Endothelial cell of umbilical vein (primary cell): Measurements from ENCODE around the gene GPR108. TPM values are rescaled to one million over a fixed set of nuclear protein-coding genes. Genes with fewer than 3 reads are reported as not detected.

Source experiments
- BruUV-seq: library from RNA; stranded (reverse); fragments of 400-500 nt; replicated peaks from 2 replicates; lab custom pipeline; 2021; lab: Mats Ljungman, UMichigan
- CTCF ChIA-PET: fragments of 300-600, 350-600 bp; sonication (Branson Sonifier 250); formaldehyde crosslinking; loops from one replicate; lab custom pipeline; 2021; ENCODE audit warnings: antibody characterized with exemption, inconsistent platforms; lab: Charles Lee
- POLR2A ChIA-PET: fragments of 300-600, 350-600 bp; sonication (Branson Sonifier 250); formaldehyde crosslinking; loops from one replicate; lab custom pipeline; 2021; ENCODE audit warnings: antibody characterized with exemption, inconsistent platforms; lab: Charles Lee
- DNase-seq: peaks from one replicate; pipeline ENCODE4 v3.0.0-alpha.2; 2011; ENCODE audit warnings: low read depth, low spot score
- FAIRE-seq: peaks from 2 replicates; lab custom pipeline; 2011; peaks lifted over from hg19 to GRCh38; lab: Jason Lieb, UNC
- H2AFZ ChIP-seq: 2 replicates; pipeline ENCODE4 v1.6.0; 2012; ENCODE audit warnings: low read depth, low read length, control low read depth, inconsistent platforms
- H3K27ac ChIP-seq: 2 replicates; pipeline ENCODE4 v1.5.1; 2011; ENCODE audit warnings: low read depth, mild to moderate bottlenecking, control low read depth, low read length, moderate library complexity; ENCODE audit not compliant: insufficient read depth
- H3K27me3 ChIP-seq, 2 experiments: 2 replicates each; pipeline versions ENCODE4 v1.6.0 to v1.6.1; 2011; ENCODE audit warnings: low read length in 2 of 2, mixed read lengths in 1 of 2; ENCODE audit not compliant: control insufficient read depth in 2 of 2, insufficient read depth in 2 of 2
- H3K36me3 ChIP-seq, 2 experiments: 2 replicates in 1 of 2; 3 replicates in 1 of 2; pipeline ENCODE4 v1.5.1; 2011; ENCODE audit warnings: low read length in 2 of 2, mild to moderate bottlenecking in 1 of 2, moderate library complexity in 1 of 2; ENCODE audit not compliant: control insufficient read depth in 2 of 2, insufficient read depth in 2 of 2; ENCODE audit errors: extremely low read depth in 1 of 2
- H3K4me1 ChIP-seq: 3 replicates; pipeline ENCODE4 v1.5.1; 2011; ENCODE audit warnings: mild to moderate bottlenecking, low read length; ENCODE audit not compliant: control insufficient read depth, insufficient read depth; ENCODE audit errors: extremely low read depth
- H3K4me2 ChIP-seq: 2 replicates; pipeline ENCODE4 v1.6.1; 2011; ENCODE audit warnings: low read length, control low read depth, mixed read lengths; ENCODE audit not compliant: insufficient read depth
- H3K4me3 ChIP-seq, 3 experiments: fragments of 200-600 bp in 1 of 3; sonication (generic), shearing (Covaris generic) in 1 of 3; replicated peaks in 1 of 3; 2 replicates each; pipeline ENCODE4 v1.5.1; 2011 to 2016; ENCODE audit warnings: control low read depth in 3 of 3, low read length in 3 of 3, mild to moderate bottlenecking in 2 of 3, inconsistent platforms in 1 of 3, low read depth in 1 of 3, moderate library complexity in 1 of 3; ENCODE audit not compliant: insufficient read depth in 1 of 3
- H3K79me2 ChIP-seq: 2 replicates; pipeline ENCODE4 v1.6.0; 2012; ENCODE audit warnings: low read length, inconsistent platforms; ENCODE audit not compliant: control insufficient read depth, insufficient read depth
- H3K9ac ChIP-seq: replicated peaks from 2 replicates; pipeline ENCODE3; 2011; ENCODE audit warnings: low read length, control low read depth; ENCODE audit not compliant: insufficient read depth; ENCODE audit errors: extremely low read depth
- H3K9me1 ChIP-seq: replicated peaks from 3 replicates; pipeline ENCODE4 v1.6.0; 2011; ENCODE audit warnings: mild to moderate bottlenecking, low read length; ENCODE audit not compliant: control insufficient read depth, insufficient read depth; ENCODE audit errors: extremely low read depth
- H3K9me3 ChIP-seq: replicated peaks from 2 replicates; pipeline ENCODE4 v1.5.1; 2012; ENCODE audit warnings: low read length, inconsistent platforms; ENCODE audit not compliant: control insufficient read depth, insufficient read depth
- H4K20me1 ChIP-seq: replicated peaks from 2 replicates; pipeline ENCODE3; 2011; ENCODE audit warnings: mild to moderate bottlenecking, low read length; ENCODE audit not compliant: control insufficient read depth, insufficient read depth; ENCODE audit errors: extremely low read depth
- EZH2 ChIP-seq: IDR thresholded peaks from 2 replicates; pipeline ENCODE4 v1.6.1; 2012; ENCODE audit warnings: borderline replicate concordance, low read depth, mild to moderate bottlenecking, moderate library complexity, low read length, inconsistent platforms; ENCODE audit not compliant: severe bottlenecking
- FOS ChIP-seq: IDR thresholded peaks from 2 replicates; pipeline ENCODE4 v1.6.1; 2011; ENCODE audit warnings: mild to moderate bottlenecking, low read length, moderate library complexity, borderline replicate concordance; ENCODE audit not compliant: insufficient read depth
- GATA2 ChIP-seq: IDR thresholded peaks from 2 replicates; pipeline ENCODE4 v1.7.0; 2011; ENCODE audit warnings: low read depth, mild to moderate bottlenecking, moderate library complexity, mixed read lengths, low read length; ENCODE audit not compliant: insufficient read length, insufficient read depth
- JUN ChIP-seq: IDR thresholded peaks from 2 replicates; pipeline ENCODE4 v1.6.1; 2011; ENCODE audit warnings: borderline replicate concordance, low read depth; ENCODE audit not compliant: insufficient read length, insufficient read depth
- MAX ChIP-seq: IDR thresholded peaks from 2 replicates; pipeline ENCODE4 v1.6.1; 2011; ENCODE audit not compliant: insufficient read depth, insufficient read length
- MYC ChIP-seq: IDR thresholded peaks from one replicate; pipeline ENCODE4 v1.6.1; 2011; ENCODE audit warnings: mild to moderate bottlenecking, low read depth, low read length
- POLR2A ChIP-seq: IDR thresholded peaks from 2 replicates; pipeline ENCODE4 v1.6.1; 2012; ENCODE audit warnings: low read depth, mild to moderate bottlenecking, control low read depth, low read length
- POLR2AphosphoS5 ChIP-seq: IDR thresholded peaks from 2 replicates; pipeline ENCODE4 v1.6.1; 2012; ENCODE audit warnings: low read depth, mild to moderate bottlenecking, control low read depth, low read length, moderate library complexity; ENCODE audit not compliant: insufficient read depth
- dilution Hi-C: fragments of 300-500 bp; cut with MboI; formaldehyde crosslinking; loops from one replicate; pipeline ENCODE4 v1.15.0; 2019; ENCODE audit warnings: low sequenced_read_pairs; ENCODE audit not compliant: extremely low pct_ligation_motif_present
- intact Hi-C: fragments of 100-400 bp; cut with micrococcal nuclease; formaldehyde crosslinking; loops from one replicate; pipeline ENCODE4 v1.10.0; 2022
- polyA plus RNA-seq, 4 experiments: library from polyadenylated mRNA; depleted of rRNA in 3 of 4; stranded (reverse) in 3 of 4; unstranded in 1 of 4; fragments of >200 nt; gene quantifications; 2 replicates each; pipeline versions ENCODE4 v1.2.1 to v1.2.3, GENCODE V29; 2011 to 2012; ENCODE audit warnings: missing spikeins in 1 of 4
- total RNA-seq: library from RNA; stranded (reverse); gene quantifications from 2 replicates; pipeline ENCODE4 v1.2.3, GENCODE V29; 2021
- TF ChIP-seq, protein P1 (sequence below), 2 donors: IDR thresholded peaks; 1 replicate in 1 of 2; 2 replicates in 1 of 2; pipeline ENCODE4 v1.5.1; 2011; ENCODE audit warnings: low read length in 2 of 2, mild to moderate bottlenecking in 2 of 2, moderate library complexity in 2 of 2, control low read depth in 1 of 2, inconsistent platforms in 1 of 2, low read depth in 1 of 2; ENCODE audit not compliant: insufficient read depth in 1 of 2; ENCODE audit errors: extremely low read depth in 1 of 2

The GPR108 gene
- total and polyA plus RNA-seq, 2 donors (not counting 3 experiments of a cell fraction or from before 2014, with no cell fraction given), result 68.5 to 80.2 TPM

DNA sequence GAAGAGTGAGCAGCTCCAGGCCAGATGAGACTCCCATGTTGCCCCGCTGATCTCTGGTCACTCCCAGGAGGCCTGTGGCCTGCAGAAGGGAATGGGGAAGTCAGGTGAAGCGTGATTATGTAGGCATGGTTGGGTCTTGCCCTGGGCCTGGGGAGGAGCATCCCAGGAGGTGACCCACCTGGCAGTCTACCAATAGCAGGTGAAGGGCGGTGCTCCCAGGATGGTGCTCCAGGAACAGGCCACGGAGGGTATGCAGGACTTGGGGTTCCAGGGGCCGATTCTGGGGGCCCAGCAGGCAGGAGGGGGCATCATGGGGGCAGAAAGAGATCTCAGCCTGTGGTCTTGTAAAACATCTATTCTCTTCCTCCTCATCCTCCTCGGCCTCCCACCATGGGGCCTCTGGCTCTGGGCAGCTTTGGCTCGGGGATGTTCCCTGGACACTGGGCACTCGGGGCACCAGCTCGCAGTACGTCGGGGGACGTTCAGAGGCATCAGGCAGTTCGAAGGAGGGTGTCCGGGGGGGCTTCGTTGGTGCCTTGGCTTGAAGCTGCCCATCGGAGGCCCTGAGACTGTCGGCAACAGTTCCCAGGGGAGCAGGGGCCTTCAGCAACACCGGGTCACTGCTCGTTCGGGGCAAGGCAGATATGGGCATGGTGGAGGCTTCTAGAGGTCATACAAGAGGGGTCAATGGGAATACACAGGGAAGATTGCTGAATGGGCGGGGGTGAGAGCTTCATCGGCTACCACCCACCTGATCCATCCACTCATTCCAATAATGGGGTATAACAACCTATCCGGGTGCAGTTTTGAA lies 17.5 kb upstream of the GPR108 start:
- Histone ChIP-seq H3K27me3 (no peaks in the 10 kb centered on the region), H3K4me2 (no peak overlapping the region), H3K9ac (no peak overlapping the region), H3K4me3 (no peak overlapping the region), H3K9me3 (no peaks in the 10 kb centered on the region), H4K20me1 (no peaks in the 10 kb centered on the region), H2AFZ (no peak overlapping the region), H3K27ac (no peak overlapping the region), H3K79me2 (no peaks in the 10 kb centered on the region), H3K9me1 (no peaks in the 10 kb centered on the region), H3K4me1 (peaks cover 8% of the 10 kb centered on the region), H3K36me3 (peaks cover 0 to 8% of the 10 kb centered on the region in 2 experiments)
- no peak for DNase-seq
- intact Hi-C loops, result no loop called here
- CTCF ChIA-PET, result interaction anchor here (0.6 kb wide), 1 partner anchor 109 kb away, joined by 3 read pairs; no protein-coding TSS in a partner anchor
- dilution Hi-C loops, result no loop called here
- TF ChIP-seq MAX, result no peak
- TF ChIP-seq MYC, result no peak
- no peak for TF ChIP-seq POLR2A
- no peak for TF ChIP-seq POLR2AphosphoS5
- no peak for TF ChIP-seq EZH2
- no peak for TF ChIP-seq JUN
- POLR2A ChIA-PET, result no interaction called here
- no peak for FAIRE-seq
- no TSS peak for BruUV-seq

- Histone ChIP-seq H4K20me1 (no peaks in the 10 kb centered on the region), H3K27me3 (no peaks in the 10 kb centered on the region), H2AFZ (no peak overlapping the region), H3K27ac (no peak overlapping the region), H3K4me3 (no peak overlapping the region), H3K4me2 (no peak overlapping the region), H3K9me1 (no peaks in the 10 kb centered on the region), H3K9ac (no peak overlapping the region), H3K4me1 (peaks cover 8% of the 10 kb centered on the region), H3K36me3 (peaks cover 3 to 8% of the 10 kb centered on the region in 2 experiments), H3K79me2 (no peaks in the 10 kb centered on the region), H3K9me3 (no peaks in the 10 kb centered on the region)
- TF ChIP-seq JUN (no peak), GATA2 (no peak), POLR2A (no peak), MYC (no peak), FOS (no peak), POLR2AphosphoS5 (no peak), MAX (no peak), EZH2 (no peak)
- TF ChIP-seq, protein P1, sequence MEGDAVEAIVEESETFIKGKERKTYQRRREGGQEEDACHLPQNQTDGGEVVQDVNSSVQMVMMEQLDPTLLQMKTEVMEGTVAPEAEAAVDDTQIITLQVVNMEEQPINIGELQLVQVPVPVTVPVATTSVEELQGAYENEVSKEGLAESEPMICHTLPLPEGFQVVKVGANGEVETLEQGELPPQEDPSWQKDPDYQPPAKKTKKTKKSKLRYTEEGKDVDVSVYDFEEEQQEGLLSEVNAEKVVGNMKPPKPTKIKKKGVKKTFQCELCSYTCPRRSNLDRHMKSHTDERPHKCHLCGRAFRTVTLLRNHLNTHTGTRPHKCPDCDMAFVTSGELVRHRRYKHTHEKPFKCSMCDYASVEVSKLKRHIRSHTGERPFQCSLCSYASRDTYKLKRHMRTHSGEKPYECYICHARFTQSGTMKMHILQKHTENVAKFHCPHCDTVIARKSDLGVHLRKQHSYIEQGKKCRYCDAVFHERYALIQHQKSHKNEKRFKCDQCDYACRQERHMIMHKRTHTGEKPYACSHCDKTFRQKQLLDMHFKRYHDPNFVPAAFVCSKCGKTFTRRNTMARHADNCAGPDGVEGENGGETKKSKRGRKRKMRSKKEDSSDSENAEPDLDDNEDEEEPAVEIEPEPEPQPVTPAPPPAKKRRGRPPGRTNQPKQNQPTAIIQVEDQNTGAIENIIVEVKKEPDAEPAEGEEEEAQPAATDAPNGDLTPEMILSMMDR (IDR thresholded peaks at IDR 0.05; ENCODE audit: extremely low read depth in 1 of 2, insufficient read depth in 1 of 2, low read depth in 1 of 2, low read length in 2 of 2), result no peak
- DNase-seq, result no peak
- dilution Hi-C loops (no loop called here), intact Hi-C loops (no loop called here)
- ChIA-PET CTCF (interaction anchor here (0.6 to 1.3 kb wide), 3 partner anchors 18 to 109 kb away, joined by 3 to 5 read pairs (median 3); no protein-coding TSS in a partner anchor), POLR2A (no interaction called here)
- no peak for FAIRE-seq
- no TSS peak for BruUV-seq
Measured at GRCh38 chr19:6754136-6754535, 16.8 kb upstream of the GPR108 start.
